Fibroblast of villous mesenchyme (primary cell): Measurements from ENCODE around the gene MYBPHL. TPM values are rescaled to one million over a fixed set of nuclear protein-coding genes. Genes with fewer than 3 reads are reported as not detected.

ENCODE experiments used
- DNase-seq: peaks from one replicate; pipeline ENCODE4 v3.0.0-alpha.2; 2010; ENCODE audit warnings: low read depth
- H3K4me3 ChIP-seq: 2 replicates; pipeline ENCODE4 v1.5.1; 2011; ENCODE audit warnings: low read depth, mild to moderate bottlenecking, low read length
- CTCF ChIP-seq: IDR thresholded peaks from 2 replicates; pipeline ENCODE4 v1.5.1; 2012; ENCODE audit warnings: low read depth, mild to moderate bottlenecking, low read length; ENCODE audit not compliant: insufficient read depth
- total RNA-seq: library from RNA; depleted of rRNA; stranded (reverse); fragments of >200 nt; gene quantifications from 2 replicates; pipeline ENCODE4 v1.2.3, GENCODE V29; 2012

Gene MYBPHL
- total RNA-seq, 1 donor: not detected

DNA sequence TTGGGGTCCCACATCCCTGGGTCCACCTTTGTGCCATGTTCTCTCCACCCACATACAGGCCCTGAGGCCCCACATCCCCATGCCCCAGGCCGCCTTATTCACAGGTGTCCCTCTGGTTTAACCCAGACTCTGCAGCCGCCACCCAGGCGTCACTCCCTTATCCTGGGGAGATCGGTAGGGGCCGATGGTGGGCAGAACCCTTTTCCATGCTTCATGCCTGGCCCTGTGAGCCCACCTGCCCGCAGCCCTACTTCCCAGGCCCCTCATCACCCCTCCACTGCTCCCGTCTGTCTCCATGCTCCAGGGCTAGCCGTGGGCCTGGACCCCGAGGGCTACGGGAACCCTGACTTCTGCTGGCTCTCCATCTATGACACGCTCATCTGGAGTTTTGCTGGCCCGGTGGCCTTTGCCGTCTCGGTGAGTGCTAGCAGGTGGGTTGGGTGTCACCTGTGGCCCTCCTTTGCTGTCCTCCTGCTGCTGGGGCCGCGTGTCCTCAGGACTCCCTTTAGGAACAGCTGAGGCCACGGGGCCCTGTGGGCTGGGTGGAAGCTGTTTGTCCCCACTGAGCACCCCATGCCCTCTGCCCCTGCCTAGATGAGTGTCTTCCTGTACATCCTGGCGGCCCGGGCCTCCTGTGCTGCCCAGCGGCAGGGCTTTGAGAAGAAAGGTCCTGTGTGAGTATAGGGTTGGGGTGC, 36.0 kb downstream of the MYBPHL start:
- no peak for DNase-seq

DNA sequence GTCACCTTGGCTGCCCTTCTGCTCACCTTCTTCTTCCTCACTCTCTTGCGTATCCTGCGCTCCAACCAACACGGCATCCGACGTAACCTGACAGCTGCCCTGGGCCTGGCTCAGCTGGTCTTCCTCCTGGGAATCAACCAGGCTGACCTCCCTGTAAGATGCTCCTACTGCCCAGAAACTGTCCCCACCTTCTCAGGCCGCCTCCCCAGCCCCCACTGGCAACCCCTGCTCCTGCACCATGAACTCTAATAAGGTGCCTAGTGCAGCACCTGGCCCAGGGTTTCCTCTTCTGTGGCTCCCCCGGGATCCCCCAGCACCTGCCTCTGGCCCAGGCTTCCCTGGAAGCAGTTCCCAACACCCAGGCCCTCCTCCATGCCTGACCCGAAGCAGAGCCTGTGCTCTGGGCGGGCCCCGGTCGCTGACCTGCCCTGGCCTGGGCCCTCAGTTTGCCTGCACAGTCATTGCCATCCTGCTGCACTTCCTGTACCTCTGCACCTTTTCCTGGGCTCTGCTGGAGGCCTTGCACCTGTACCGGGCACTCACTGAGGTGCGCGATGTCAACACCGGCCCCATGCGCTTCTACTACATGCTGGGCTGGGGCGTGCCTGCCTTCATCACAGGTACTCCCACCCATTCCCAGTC, 36.7 kb downstream of the MYBPHL start:
- no peak for TF ChIP-seq CTCF
- H3K4me3 ChIP-seq: no peak overlapping the region
- no peak for DNase-seq

More for the DNA sequence above, 36.0 kb downstream of the MYBPHL start:
- no peak for TF ChIP-seq CTCF
- H3K4me3 ChIP-seq: no peak overlapping the region

DNA sequence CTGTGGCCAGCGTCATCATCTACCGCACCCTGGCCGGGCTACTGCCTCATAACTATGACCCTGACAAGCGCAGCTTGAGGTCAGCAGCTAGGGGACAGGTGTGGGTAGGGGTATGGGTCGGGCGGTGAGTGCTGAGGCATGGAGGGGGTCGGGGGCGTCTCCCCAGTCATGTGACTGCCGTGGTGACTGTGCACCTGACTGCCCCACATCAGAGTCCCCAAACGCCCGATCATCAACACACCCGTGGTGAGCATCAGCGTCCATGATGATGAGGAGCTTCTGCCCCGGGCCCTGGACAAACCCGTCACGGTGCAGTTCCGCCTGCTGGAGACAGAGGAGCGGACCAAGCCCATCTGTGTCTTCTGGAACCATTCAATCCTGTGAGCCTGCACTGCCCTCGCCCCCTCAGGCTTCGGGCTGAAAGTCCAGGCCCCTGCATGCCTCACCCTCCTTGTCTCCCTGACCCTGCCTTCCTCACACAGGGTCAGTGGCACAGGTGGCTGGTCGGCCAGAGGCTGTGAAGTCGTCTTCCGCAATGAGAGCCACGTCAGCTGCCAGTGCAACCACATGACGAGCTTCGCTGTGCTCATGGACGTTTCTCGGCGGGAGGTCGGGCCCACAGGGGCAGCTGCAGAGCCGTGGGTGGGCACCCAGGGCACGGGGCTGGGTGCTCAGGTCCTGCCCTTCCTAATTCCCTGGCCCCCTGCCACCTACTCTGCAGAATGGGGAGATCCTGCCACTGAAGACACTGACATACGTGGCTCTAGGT, 37.4 kb downstream of the MYBPHL start:
- TF ChIP-seq CTCF: no peak
- DNase-seq: no peak
- no peak overlapping the region for H3K4me3 ChIP-seq

DNA sequence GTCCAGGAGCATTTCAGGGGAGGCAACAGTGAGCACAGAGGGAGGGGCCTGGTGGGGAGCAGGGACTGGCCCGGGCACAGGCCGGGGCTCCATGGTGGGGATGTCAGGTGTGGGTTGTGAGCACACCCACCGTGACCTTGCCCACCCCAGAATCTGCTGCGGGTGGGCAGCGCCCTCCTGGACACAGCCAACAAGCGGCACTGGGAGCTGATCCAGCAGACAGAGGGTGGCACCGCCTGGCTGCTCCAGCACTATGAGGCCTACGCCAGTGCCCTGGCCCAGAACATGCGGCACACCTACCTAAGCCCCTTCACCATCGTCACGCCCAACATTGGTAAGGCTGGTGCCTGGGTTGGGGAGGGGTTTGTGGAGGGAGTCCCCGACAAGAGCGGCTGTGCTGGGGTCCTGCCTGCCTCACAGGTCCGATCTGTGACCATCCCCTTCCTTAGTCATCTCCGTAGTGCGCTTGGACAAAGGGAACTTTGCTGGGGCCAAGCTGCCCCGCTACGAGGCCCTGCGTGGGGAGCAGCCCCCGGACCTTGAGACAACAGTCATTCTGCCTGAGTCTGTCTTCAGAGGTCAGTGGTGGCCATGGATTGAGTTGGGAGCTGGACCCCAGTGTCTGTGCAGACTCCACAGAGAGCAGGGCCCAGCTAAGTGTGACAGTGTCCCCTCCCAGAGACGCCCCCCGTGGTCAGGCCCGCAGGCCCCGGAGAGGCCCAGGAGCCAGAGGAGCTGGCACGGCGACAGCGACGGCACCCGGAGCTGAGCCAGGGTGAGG, 38.2 kb downstream of the MYBPHL start:
- TF ChIP-seq CTCF: no peak
- no peak for DNase-seq
- no peak overlapping the region for H3K4me3 ChIP-seq

GRCh38 chr1:109267743-109268300, 39.0 kb downstream of the MYBPHL start:
- TF ChIP-seq CTCF: no peak
- no peak for DNase-seq
- no peak overlapping the region for H3K4me3 ChIP-seq

- no peak for TF ChIP-seq CTCF
- H3K4me3 ChIP-seq: no peak overlapping the region
- DNase-seq: no peak
These were observed 39.8 kb downstream of the MYBPHL start for GRCh38 chr1:109266965-109267364.
